ENCODE results near the gene PXDC1. TPM values are rescaled to one million over a fixed set of nuclear protein-coding genes. Genes with fewer than 3 reads are reported as not detected.

The PXDC1 gene
- total and polyA plus RNA-seq, 5 experiments from 2014 or later: 0.16 to 0.18 TPM; not detected in 3

GRCh38 chr6:3789896-3790558 lies 38.5 kb upstream of the PXDC1 start:
- Mint-ChIP-seq H3K4me3 (no peak overlapping the region), H3K27ac (no peak overlapping the region), H3K36me3 (no peaks in the 10 kb centered on the region), H3K4me1 (peaks cover 0 to 2% (median 0%) of the 10 kb centered on the region in 4 donors), H3K27me3 (peaks cover 0 to 2% (median 0%) of the 10 kb centered on the region in 5 donors), H3K9me3 (no peaks in the 10 kb centered on the region)
- ATAC-seq (no peak), DNase-seq (no peak)
- POLR2A ChIA-PET: no interaction called here

GRCh38 chr6:3789018-3789895 lies 37.7 kb upstream of the PXDC1 start:
- H3K27me3 Mint-ChIP-seq: no peaks in the 10 kb centered on the region
- peaks cover 0 to 2% (median 0%) of the 10 kb centered on the region in 4 donors for H3K4me1 Mint-ChIP-seq
- no peaks in the 10 kb centered on the region for H3K9me3 Mint-ChIP-seq
- no peak overlapping the region for H3K27ac Mint-ChIP-seq
- POLR2A ChIA-PET: no interaction called here
- no peak for ATAC-seq
- DNase-seq: no peak
- no peak overlapping the region for H3K4me3 Mint-ChIP-seq
- no peaks in the 10 kb centered on the region for H3K36me3 Mint-ChIP-seq

GRCh38 chr6:3788408-3789017 lies 37.0 kb upstream of the PXDC1 start:
- H3K4me1 Mint-ChIP-seq: no peaks in the 10 kb centered on the region
- POLR2A ChIA-PET: no interaction called here
- DNase-seq (no peak), ATAC-seq (no peak)
- H3K27ac Mint-ChIP-seq: no peak overlapping the region
- no peaks in the 10 kb centered on the region for H3K9me3 Mint-ChIP-seq
- H3K36me3 Mint-ChIP-seq: no peaks in the 10 kb centered on the region
- H3K27me3 Mint-ChIP-seq: peaks cover 0 to under 1% (median 0%) of the 10 kb centered on the region in 5 donors
- H3K4me3 Mint-ChIP-seq: no peak overlapping the region

- ATAC-seq (no peak), DNase-seq (no peak)
- H3K4me1 Mint-ChIP-seq: no peaks in the 10 kb centered on the region
- no peak overlapping the region for H3K27ac Mint-ChIP-seq
- H3K4me3 Mint-ChIP-seq: no peak overlapping the region
- H3K9me3 Mint-ChIP-seq: no peaks in the 10 kb centered on the region
- POLR2A ChIA-PET: no interaction called here
- peaks cover 0 to 3% (median 3%) of the 10 kb centered on the region in 5 donors for H3K27me3 Mint-ChIP-seq
- no peaks in the 10 kb centered on the region for H3K36me3 Mint-ChIP-seq
Measured at GRCh38 chr6:3786141-3786540, 34.6 kb upstream of the PXDC1 start.

- no peaks in the 10 kb centered on the region for H3K36me3 Mint-ChIP-seq
- POLR2A ChIA-PET: no interaction called here
- no peak overlapping the region for H3K4me3 Mint-ChIP-seq
- no peaks in the 10 kb centered on the region for H3K4me1 Mint-ChIP-seq
- H3K27me3 Mint-ChIP-seq: peaks cover 0 to 3% (median 3%) of the 10 kb centered on the region in 5 donors
- DNase-seq: no peak
- H3K27ac Mint-ChIP-seq: no peak overlapping the region
- ATAC-seq: no peak
- no peaks in the 10 kb centered on the region for H3K9me3 Mint-ChIP-seq
Measured at GRCh38 chr6:3785745-3786098, 34.2 kb upstream of the PXDC1 start.

- H3K9me3 Mint-ChIP-seq: no peaks in the 10 kb centered on the region
- H3K27ac Mint-ChIP-seq: no peak overlapping the region
- POLR2A ChIA-PET: no interaction called here
- DNase-seq (no peak), ATAC-seq (no peak)
- no peak overlapping the region for H3K4me3 Mint-ChIP-seq
- H3K4me1 Mint-ChIP-seq: no peaks in the 10 kb centered on the region
- no peaks in the 10 kb centered on the region for H3K36me3 Mint-ChIP-seq
- H3K27me3 Mint-ChIP-seq: peaks cover 0 to 7% (median 3%) of the 10 kb centered on the region in 5 donors
Measured at GRCh38 chr6:3784885-3785744, 33.6 kb upstream of the PXDC1 start.

- ATAC-seq: no peak
- Mint-ChIP-seq H3K4me1 (no peaks in the 10 kb centered on the region), H3K36me3 (no peaks in the 10 kb centered on the region), H3K9me3 (no peaks in the 10 kb centered on the region), H3K4me3 (no peak overlapping the region), H3K27me3 (peaks cover 0 to 10% (median 8%) of the 10 kb centered on the region in 5 donors), H3K27ac (no peak overlapping the region)
- POLR2A ChIA-PET: no interaction called here
- no peak for DNase-seq
Measured at GRCh38 chr6:3784423-3784822, 32.9 kb upstream of the PXDC1 start.

GRCh38 chr6:3782876-3783832 lies 31.6 kb upstream of the PXDC1 start:
- peaks cover 0 to 10% (median 8%) of the 10 kb centered on the region in 5 donors for H3K27me3 Mint-ChIP-seq
- POLR2A ChIA-PET: interaction anchor here (0.8 kb wide), 1 partner anchor 128 kb away, joined by 3 read pairs; no protein-coding TSS in a partner anchor
- no peaks in the 10 kb centered on the region for H3K36me3 Mint-ChIP-seq

GRCh38 chr6:3781504-3781903 lies 30.0 kb upstream of the PXDC1 start:
- Mint-ChIP-seq H3K36me3 (no peaks in the 10 kb centered on the region), H3K4me3 (no peak overlapping the region), H3K27ac (no peak overlapping the region), H3K4me1 (no peaks in the 10 kb centered on the region), H3K9me3 (no peaks in the 10 kb centered on the region), H3K27me3 (peaks cover 0 to 19% (median 14%) of the 10 kb centered on the region in 5 donors)
- DNase-seq (no peak), ATAC-seq (no peak)
- POLR2A ChIA-PET: no interaction called here

More at GRCh38 chr6:3782876-3783832, 31.6 kb upstream of the PXDC1 start:
- no peak overlapping the region for H3K4me3 Mint-ChIP-seq
- H3K27ac Mint-ChIP-seq: peak overlapping the region in 1 of 10 donors; percentile 29
- ATAC-seq (no peak), DNase-seq (no peak)
- H3K9me3 Mint-ChIP-seq: no peaks in the 10 kb centered on the region
- H3K4me1 Mint-ChIP-seq: no peaks in the 10 kb centered on the region

- DNase-seq (no peak), ATAC-seq (no peak)
- Mint-ChIP-seq H3K27me3 (peaks cover 0 to 23% (median 17%) of the 10 kb centered on the region in 5 donors), H3K4me1 (no peaks in the 10 kb centered on the region), H3K27ac (peak overlapping the region in 1 of 10 donors; percentile 46), H3K36me3 (no peaks in the 10 kb centered on the region), H3K9me3 (no peaks in the 10 kb centered on the region), H3K4me3 (no peak overlapping the region)
- POLR2A ChIA-PET: no interaction called here
Measured at GRCh38 chr6:3779574-3779849, 28.0 kb upstream of the PXDC1 start.

- ATAC-seq (no peak), DNase-seq (no peak)
- H3K9me3 Mint-ChIP-seq: no peaks in the 10 kb centered on the region
- peaks cover 0 to 23% (median 17%) of the 10 kb centered on the region in 5 donors for H3K27me3 Mint-ChIP-seq
- H3K27ac Mint-ChIP-seq: no peak overlapping the region
- no peaks in the 10 kb centered on the region for H3K36me3 Mint-ChIP-seq
- H3K4me3 Mint-ChIP-seq: no peak overlapping the region
- POLR2A ChIA-PET: no interaction called here
- no peaks in the 10 kb centered on the region for H3K4me1 Mint-ChIP-seq
Measured at GRCh38 chr6:3778701-3779573, 27.4 kb upstream of the PXDC1 start.

Measured in naive thymus-derived CD8-positive, alpha-beta T cell (primary cell).